ENCODE results near the gene DUSP16.
A peak's percentile ranks its signal among the peaks of the same experiment; 100 is the strongest.
"Not testable (repeated sequence)": the region's sequence is repeated elsewhere in the genome, so short reads cannot be mapped to it uniquely, and the experiment has no call there.

DUSP16 gene

GRCh38 chr12:12542286-12542685, 20.4 kb downstream of the DUSP16 start:
- DNase-seq: no peak

- DNase-seq: no peak
These were observed 20.9 kb downstream of the DUSP16 start for GRCh38 chr12:12541782-12542181.

- no peak for DNase-seq
These were observed 22.2 kb downstream of the DUSP16 start for GRCh38 chr12:12540261-12541013.

- no peak for DNase-seq
These were observed 23.4 kb downstream of the DUSP16 start for GRCh38 chr12:12539028-12539810.

- DNase-seq: no peak
These were observed 24.1 kb downstream of the DUSP16 start for GRCh38 chr12:12538535-12538934.

- no peak for DNase-seq
These were observed 25.2 kb downstream of the DUSP16 start for GRCh38 chr12:12537421-12537820.

GRCh38 chr12:12534975-12535374, 27.7 kb downstream of the DUSP16 start:
- DNase-seq: no peak

GRCh38 chr12:12534166-12534866, 28.3 kb downstream of the DUSP16 start:
- DNase-seq: no peak

GRCh38 chr12:12533238-12533829, 29.3 kb downstream of the DUSP16 start:
- DNase-seq: no peak

- no peak for DNase-seq
These were observed 31.5 kb downstream of the DUSP16 start for GRCh38 chr12:12531194-12531593.

- DNase-seq: no peak
These were observed 32.8 kb downstream of the DUSP16 start for GRCh38 chr12:12529783-12530421.

- DNase-seq: no peak
These were observed 34.0 kb downstream of the DUSP16 start for GRCh38 chr12:12528361-12529270.

- no peak for DNase-seq
These were observed 34.8 kb downstream of the DUSP16 start for GRCh38 chr12:12527820-12528296.

GRCh38 chr12:12524128-12524527, 38.5 kb downstream of the DUSP16 start:
- DNase-seq: no peak

GRCh38 chr12:12523229-12523628, 39.4 kb downstream of the DUSP16 start:
- DNase-seq: no peak

GRCh38 chr12:12522657-12523056, 40.0 kb downstream of the DUSP16 start:
- DNase-seq: not testable (repeated sequence)

- no peak for DNase-seq
These were observed 40.8 kb downstream of the DUSP16 start for GRCh38 chr12:12521888-12522287.

- DNase-seq: peak; percentile 48
These were observed 41.6 kb downstream of the DUSP16 start for GRCh38 chr12:12521044-12521485.

GRCh38 chr12:12520273-12520672, 42.4 kb downstream of the DUSP16 start:
- DNase-seq: no peak

- DNase-seq: no peak
These were observed 43.2 kb downstream of the DUSP16 start for GRCh38 chr12:12519354-12519998.

GRCh38 chr12:12518919-12519318, 43.7 kb downstream of the DUSP16 start:
- DNase-seq: no peak
